Activated naive CD4-positive, alpha-beta T cell treated with anti-CD3 and anti-CD28 coated beads, Interleukin-2, amount 10 ng/mL, durations not matched to agents 7 days and 5 days (primary cell): ENCODE data around the gene BICRAL.
A peak's percentile ranks its signal among the peaks of the same experiment; 100 is the strongest.

Source experiments
- CTCF ChIA-PET: fragments of 350-600 bp; sonication (Branson Sonifier 250); formaldehyde crosslinking; loops from one replicate; lab custom pipeline; 2021; ENCODE audit warnings: antibody characterized with exemption; lab: Charles Lee
- DNase-seq: peaks from one replicate; pipeline ENCODE4 v3.0.0-alpha.2; 2020
- H3K27ac Mint-ChIP-seq: one replicate; pipeline ENCODE4 v1.8.0; 2021; ENCODE audit warnings: mild to moderate bottlenecking, moderate library complexity, mixed read lengths
- H3K27me3 Mint-ChIP-seq: one replicate; pipeline ENCODE4 v1.8.0; 2021; ENCODE audit warnings: mild to moderate bottlenecking, mixed read lengths
- H3K36me3 Mint-ChIP-seq: one replicate; pipeline ENCODE4 v1.8.0; 2021; ENCODE audit warnings: mixed read lengths
- H3K4me1 Mint-ChIP-seq: one replicate; pipeline ENCODE4 v1.8.0; 2021; ENCODE audit warnings: mixed read lengths
- H3K4me3 Mint-ChIP-seq: one replicate; pipeline ENCODE4 v1.8.0; 2021; ENCODE audit warnings: mild to moderate bottlenecking, moderate library complexity, mixed read lengths
- H3K9me3 Mint-ChIP-seq: one replicate; pipeline ENCODE4 v1.8.0; 2021; ENCODE audit warnings: mixed read lengths

The BICRAL gene

DNA sequence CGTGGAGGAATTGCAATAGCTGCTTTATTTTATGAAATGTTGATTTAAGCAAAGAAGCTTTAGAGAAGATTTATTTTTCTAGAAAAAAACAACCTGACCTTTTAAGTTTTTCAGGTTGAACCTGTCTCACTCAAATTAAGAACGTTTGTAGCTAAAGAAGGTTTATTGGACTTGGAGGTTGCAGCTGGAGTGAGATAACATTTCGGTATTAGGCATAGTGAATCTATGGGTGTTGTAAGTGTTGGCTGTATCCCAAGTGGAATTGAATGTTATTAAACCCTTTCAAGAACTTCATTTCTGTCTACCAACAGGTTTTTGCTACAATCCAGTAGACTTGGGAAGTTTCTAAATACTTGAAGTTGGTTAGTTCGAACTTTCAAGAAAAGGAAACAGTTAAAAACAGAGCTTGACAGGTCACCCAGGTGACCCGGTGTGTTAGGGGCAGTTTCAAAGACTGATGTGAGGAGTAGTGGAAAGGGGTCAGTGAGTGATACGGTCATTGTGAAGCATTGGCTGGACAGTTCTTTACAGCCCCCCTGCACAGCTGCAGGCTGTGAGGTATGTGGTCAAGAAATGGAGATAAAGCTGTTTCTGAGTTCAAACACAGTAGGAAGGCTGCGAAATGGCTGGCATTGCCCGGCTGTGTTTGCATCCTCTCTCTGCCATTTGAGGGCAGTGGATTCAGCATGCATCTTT, 33.5 kb upstream of the BICRAL start:
- Mint-ChIP-seq H3K36me3 (peaks cover 30% of the 10 kb centered on the region), H3K27me3 (peaks cover 3% of the 10 kb centered on the region), H3K27ac (peak overlapping the region; percentile 100), H3K9me3 (no peaks in the 10 kb centered on the region), H3K4me1 (peaks cover 34% of the 10 kb centered on the region), H3K4me3 (peak overlapping the region; percentile 100)
- DNase-seq: no peak
- CTCF ChIA-PET: interaction anchor here (0.7 to 1.7 kb wide), 4 partner anchors 10 to 129 kb away, joined by 3 to 4 read pairs (median 3); no protein-coding TSS in a partner anchor

DNA sequence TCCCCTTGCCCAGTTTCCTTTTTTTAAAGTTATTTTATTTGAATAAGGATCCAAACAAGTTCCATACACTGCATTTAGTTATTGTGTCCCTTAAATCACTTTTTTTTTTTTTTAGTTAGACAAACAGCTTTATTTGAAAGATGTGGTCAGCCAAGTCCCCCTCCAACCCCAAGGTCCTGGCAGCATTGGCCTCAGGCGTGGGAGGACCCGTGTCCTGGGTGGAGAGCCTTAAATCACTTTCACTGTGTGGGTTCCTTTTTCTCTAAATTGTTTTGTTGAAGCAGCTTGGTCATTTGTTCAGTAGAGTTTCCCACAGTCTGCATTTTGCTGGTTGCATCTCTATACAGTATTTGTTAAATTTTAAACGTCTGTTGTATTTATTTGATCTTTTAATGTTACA, 30.8 kb upstream of the BICRAL start:
- H3K27ac Mint-ChIP-seq: no peak overlapping the region
- H3K4me1 Mint-ChIP-seq: peaks cover 23% of the 10 kb centered on the region
- CTCF ChIA-PET: no interaction called here

DNA sequence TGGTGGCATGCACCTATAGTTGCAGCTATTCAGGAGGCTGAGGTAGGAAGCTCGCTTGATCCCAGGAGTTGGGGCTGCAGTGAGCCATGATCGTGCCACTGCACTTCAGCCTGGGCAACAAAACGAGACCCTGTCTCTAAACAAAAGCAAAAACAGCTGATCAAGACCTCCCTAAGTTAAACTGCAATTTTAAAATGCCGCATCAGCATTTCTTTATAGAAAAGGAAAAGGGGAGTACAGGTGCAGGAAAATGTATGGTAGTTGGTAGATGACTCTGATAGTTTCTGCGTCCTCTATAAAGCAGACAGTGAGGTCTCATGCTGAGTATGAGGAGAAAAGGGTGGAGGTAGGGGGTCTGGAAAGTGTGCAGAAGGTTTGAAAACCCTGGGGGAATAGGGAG, 27.1 kb upstream of the BICRAL start:
- Mint-ChIP-seq H3K36me3 (peaks cover 31% of the 10 kb centered on the region), H3K4me1 (peaks cover 12% of the 10 kb centered on the region), H3K27me3 (no peaks in the 10 kb centered on the region), H3K4me3 (no peak overlapping the region), H3K9me3 (no peaks in the 10 kb centered on the region), H3K27ac (no peak overlapping the region)
- CTCF ChIA-PET: no interaction called here
- no peak for DNase-seq

More for the DNA sequence above, 30.8 kb upstream of the BICRAL start:
- H3K36me3 Mint-ChIP-seq: peaks cover 22% of the 10 kb centered on the region
- H3K4me3 Mint-ChIP-seq: no peak overlapping the region
- DNase-seq: no peak
- H3K9me3 Mint-ChIP-seq: no peaks in the 10 kb centered on the region
- H3K27me3 Mint-ChIP-seq: no peaks in the 10 kb centered on the region

DNA sequence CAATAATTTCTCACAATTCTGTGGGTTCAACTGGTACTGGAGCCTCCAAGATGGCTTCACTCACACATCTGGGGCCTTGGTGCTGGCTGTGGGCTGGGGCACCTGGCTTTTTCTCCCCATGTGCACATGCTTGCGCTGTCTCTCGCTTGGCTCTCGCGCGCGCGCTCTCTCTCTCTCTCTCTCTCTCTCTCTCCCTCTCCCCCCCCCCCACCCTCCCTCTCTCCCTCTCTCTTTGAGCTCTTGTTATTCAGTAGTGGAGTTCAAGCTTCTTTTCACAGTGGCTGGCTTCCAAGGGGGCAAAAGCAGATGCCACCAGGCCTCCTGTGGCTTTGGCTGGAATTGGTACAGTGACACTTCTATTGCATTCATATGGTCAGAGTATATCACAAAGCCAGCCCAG, 25.1 kb upstream of the BICRAL start:
- Mint-ChIP-seq H3K36me3 (peaks cover 31% of the 10 kb centered on the region), H3K27me3 (no peaks in the 10 kb centered on the region), H3K4me3 (no peak overlapping the region), H3K4me1 (peaks cover 9% of the 10 kb centered on the region), H3K27ac (no peak overlapping the region), H3K9me3 (no peaks in the 10 kb centered on the region)
- DNase-seq: no peak
- CTCF ChIA-PET: no interaction called here

DNA sequence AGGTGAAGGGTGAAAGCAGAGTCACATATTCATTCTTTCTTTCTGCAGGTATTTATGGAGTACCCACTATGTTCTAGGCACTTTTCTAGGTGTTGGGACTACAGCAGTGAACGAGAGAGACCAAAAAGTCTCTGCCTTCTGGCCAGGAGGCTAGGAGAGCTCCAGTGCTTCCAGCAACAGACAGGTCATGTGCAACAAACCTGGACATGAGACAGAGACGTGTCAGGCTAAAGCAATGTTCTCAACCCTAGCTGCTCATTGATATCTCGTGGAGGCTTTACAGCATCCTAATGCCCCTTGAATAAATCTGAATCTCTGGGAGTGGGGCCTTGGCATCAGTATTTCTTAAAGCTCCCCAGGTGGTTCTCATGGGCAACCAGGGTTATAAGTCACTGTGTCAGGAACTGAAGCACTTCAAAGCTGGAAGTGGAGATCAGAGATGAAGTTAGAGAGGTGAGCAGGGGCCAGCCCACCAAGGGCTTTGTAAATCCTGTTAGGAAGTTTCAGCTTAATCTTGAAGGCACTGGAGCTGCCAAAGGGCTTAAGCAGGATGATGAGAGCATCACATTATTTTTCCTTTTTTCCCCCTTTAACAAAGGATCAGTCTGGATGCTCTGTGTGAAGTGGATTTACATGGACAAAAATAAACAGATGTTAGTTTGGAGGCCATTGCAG, 23.0 kb upstream of the BICRAL start:
- Mint-ChIP-seq H3K4me1 (peaks cover 7% of the 10 kb centered on the region), H3K4me3 (no peak overlapping the region), H3K27me3 (no peaks in the 10 kb centered on the region), H3K27ac (no peak overlapping the region), H3K9me3 (no peaks in the 10 kb centered on the region), H3K36me3 (peaks cover 26% of the 10 kb centered on the region)
- CTCF ChIA-PET: interaction anchor here (1.0 to 1.7 kb wide), 2 partner anchors 10 kb away, joined by 3 to 4 read pairs; no protein-coding TSS in a partner anchor
- no peak for DNase-seq

DNA sequence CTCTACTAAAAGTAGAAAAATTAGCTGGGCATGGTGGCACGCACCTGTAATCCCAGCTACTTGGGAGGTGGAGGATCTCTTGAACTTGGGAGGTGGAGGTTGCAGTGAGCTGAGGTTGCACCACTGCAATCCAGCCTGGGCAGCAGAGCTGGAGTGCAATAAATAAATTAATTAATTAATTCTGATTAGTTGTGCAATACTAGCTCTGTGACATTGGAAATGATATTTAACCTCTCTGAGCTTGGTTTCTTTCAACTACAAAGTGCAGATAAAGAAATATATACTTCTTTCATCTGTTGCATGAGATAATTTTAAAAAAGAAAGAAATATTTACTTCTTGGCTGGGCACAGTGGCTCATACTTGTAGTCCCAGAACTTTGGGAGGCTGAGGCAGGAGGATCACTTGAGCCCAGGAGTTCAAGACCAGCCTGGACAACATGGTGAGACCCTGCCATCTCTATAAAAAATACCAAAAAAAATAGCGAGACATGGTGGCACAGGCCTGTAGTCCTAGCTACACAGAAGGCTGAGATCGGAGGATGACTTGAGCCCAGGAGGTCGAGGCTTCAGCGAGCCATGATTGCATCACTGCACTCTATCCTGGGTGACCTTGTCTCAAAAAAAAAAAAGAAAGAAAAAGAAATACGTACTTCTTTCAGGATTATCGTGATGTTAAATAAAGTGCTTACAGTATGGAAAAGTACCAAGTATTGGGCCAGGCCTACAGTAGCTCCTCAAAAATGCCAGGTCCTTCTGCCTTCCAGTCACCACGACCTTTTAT, 20.4 kb upstream of the BICRAL start:
- H3K27ac Mint-ChIP-seq: no peak overlapping the region
- no peaks in the 10 kb centered on the region for H3K27me3 Mint-ChIP-seq
- CTCF ChIA-PET: no interaction called here
- no peak for DNase-seq
- H3K4me1 Mint-ChIP-seq: peaks cover 7% of the 10 kb centered on the region
- no peaks in the 10 kb centered on the region for H3K9me3 Mint-ChIP-seq
- H3K36me3 Mint-ChIP-seq: peaks cover 31% of the 10 kb centered on the region
- H3K4me3 Mint-ChIP-seq: no peak overlapping the region

DNA sequence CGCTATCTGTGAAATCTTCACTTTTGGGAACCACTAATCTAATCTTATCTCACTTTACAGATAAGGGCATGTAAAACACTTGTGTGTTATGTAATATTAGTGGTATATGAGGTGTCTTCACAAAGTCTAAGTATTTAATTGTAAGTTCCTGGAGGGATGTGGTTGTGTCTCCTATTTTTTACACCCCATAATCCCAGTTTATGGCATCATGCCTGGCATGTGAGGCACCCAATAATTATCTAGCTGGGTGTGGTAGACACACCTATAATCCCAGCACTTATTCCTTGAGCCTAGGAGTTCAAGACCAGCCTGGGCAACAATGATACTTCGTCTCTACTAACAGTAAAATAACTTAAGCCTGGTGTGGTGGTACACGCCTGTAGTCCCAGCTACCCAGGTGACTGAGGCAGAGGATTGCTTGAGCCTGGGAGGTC, 19.4 kb upstream of the BICRAL start:
- Mint-ChIP-seq H3K36me3 (peaks cover 31% of the 10 kb centered on the region), H3K4me1 (peaks cover 7% of the 10 kb centered on the region), H3K27ac (no peak overlapping the region), H3K27me3 (no peaks in the 10 kb centered on the region), H3K4me3 (no peak overlapping the region), H3K9me3 (no peaks in the 10 kb centered on the region)
- DNase-seq: no peak
- CTCF ChIA-PET: no interaction called here

DNA sequence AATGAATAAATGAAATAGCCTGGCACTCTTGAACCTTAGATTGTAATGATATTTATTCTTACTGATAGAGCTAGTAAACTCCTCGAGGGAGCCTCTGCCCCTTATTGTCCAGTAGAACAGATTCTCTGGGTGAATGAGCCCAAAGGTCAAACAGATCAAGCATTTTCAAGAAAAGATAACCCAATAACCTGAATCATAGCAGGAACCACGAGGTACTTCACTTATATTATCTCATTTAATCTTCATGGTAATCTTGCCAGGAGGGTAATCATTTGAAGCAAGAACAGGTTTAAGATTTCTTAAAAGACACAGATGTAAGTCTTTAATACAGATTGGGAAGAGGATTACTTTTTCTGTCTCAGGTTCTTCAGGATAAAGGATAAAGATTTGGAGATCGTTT, 18.9 kb upstream of the BICRAL start:
- no peaks in the 10 kb centered on the region for H3K9me3 Mint-ChIP-seq
- H3K27ac Mint-ChIP-seq: no peak overlapping the region
- peaks cover 35% of the 10 kb centered on the region for H3K36me3 Mint-ChIP-seq
- H3K27me3 Mint-ChIP-seq: no peaks in the 10 kb centered on the region
- peaks cover 2% of the 10 kb centered on the region for H3K4me1 Mint-ChIP-seq
- no peak for DNase-seq
- H3K4me3 Mint-ChIP-seq: no peak overlapping the region
- CTCF ChIA-PET: interaction anchor here (0.6 to 1.0 kb wide), 2 partner anchors 10 to 37 kb away, joined by 3 to 6 read pairs; no protein-coding TSS in a partner anchor

DNA sequence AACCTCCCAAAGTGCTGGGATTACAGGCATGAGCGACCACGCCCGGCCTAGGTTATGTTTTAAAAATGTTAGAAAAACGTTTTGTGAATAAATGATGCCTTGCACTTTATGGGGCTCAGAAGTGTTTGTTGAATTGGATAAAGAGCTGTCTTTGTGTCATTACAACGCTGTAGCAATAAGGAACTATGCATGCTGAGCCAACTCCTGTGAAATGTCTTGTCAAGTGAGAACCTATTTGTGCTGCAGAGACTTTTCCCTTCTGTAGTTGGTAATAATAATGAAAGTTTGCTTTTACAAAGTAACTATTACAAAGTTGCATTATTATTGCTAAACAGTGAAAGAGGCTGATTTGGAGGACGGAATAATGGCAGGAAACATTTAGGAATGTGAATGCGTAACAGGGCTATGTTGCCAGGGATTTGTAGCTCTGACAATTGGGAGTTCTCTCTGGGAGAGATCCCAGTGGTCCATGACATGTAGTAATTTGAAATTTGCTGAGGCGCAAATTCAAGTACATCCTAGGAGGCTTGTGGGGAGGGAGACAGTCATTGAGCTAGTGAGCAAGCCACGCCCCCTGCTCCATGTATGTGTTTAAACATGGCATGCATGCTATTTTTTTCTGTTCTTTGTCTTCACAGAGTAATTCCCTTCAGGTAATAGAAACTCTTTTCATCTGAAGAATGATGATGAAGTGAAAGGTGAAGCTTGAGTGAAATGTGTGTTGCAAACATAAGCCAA, 16.8 kb upstream of the BICRAL start:
- CTCF ChIA-PET: no interaction called here
- DNase-seq: no peak

DNA sequence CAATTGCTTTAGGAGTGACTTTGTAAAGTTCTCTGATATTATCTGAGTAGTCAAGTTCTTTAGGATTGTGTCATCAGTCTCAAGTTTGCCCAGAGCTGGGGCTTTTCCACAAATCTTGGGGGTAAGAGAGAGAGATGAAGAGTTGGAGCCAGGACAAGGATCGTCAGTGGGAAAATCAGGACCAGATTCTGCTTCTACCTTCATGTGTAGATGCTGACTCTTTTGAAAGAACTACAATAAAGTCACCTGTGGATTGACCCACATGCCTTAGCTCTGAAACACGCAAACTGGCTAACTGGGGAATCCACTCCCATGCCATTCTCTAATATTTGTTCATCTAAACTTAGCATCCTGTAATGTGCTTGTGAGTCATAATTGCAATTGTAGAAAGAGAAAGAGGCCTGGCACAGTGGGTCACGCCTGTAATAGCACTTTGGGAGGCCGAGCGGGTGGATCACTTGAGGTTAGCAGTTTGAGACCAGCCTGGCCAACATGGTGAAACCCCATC, 15.6 kb upstream of the BICRAL start:
- H3K4me3 Mint-ChIP-seq: no peak overlapping the region
- no peak overlapping the region for H3K27ac Mint-ChIP-seq
- peaks cover 21% of the 10 kb centered on the region for H3K4me1 Mint-ChIP-seq
- no peak for DNase-seq
- H3K27me3 Mint-ChIP-seq: no peaks in the 10 kb centered on the region
- CTCF ChIA-PET: no interaction called here
- no peaks in the 10 kb centered on the region for H3K9me3 Mint-ChIP-seq
- H3K36me3 Mint-ChIP-seq: peaks cover 32% of the 10 kb centered on the region

More for the DNA sequence above, 16.8 kb upstream of the BICRAL start:
- H3K9me3 Mint-ChIP-seq: no peaks in the 10 kb centered on the region
- H3K4me3 Mint-ChIP-seq: no peak overlapping the region
- peaks cover 30% of the 10 kb centered on the region for H3K36me3 Mint-ChIP-seq
- H3K4me1 Mint-ChIP-seq: peaks cover 10% of the 10 kb centered on the region
- no peaks in the 10 kb centered on the region for H3K27me3 Mint-ChIP-seq
- no peak overlapping the region for H3K27ac Mint-ChIP-seq

DNA sequence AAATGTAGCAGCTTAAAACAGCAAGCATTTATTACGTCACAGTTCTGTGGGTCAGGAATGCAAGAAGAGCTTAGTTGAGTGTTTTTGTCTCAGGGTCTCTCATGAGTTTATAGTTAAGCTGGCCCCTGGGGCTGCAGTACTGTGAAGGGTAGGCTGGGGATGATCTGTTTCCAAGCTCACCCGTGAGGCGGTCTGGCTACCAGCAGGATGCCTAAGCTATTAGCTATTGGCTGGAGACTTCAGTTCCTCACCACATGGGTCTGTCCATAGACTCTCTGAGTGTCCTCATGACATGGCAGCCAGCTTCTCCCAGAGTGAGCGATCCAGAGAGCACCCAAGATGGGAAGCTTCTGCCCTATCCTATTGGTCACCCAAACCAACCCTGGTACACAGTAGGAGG, 12.8 kb upstream of the BICRAL start:
- CTCF ChIA-PET: interaction anchor here (1.5 kb wide), 1 partner anchor 10 kb away, joined by 3 read pairs; no protein-coding TSS in a partner anchor
- H3K4me3 Mint-ChIP-seq: no peak overlapping the region
- H3K27ac Mint-ChIP-seq: peak overlapping the region; percentile 100
- no peaks in the 10 kb centered on the region for H3K27me3 Mint-ChIP-seq
- no peaks in the 10 kb centered on the region for H3K9me3 Mint-ChIP-seq
- peaks cover 42% of the 10 kb centered on the region for H3K4me1 Mint-ChIP-seq
- no peak for DNase-seq
- peaks cover 28% of the 10 kb centered on the region for H3K36me3 Mint-ChIP-seq

DNA sequence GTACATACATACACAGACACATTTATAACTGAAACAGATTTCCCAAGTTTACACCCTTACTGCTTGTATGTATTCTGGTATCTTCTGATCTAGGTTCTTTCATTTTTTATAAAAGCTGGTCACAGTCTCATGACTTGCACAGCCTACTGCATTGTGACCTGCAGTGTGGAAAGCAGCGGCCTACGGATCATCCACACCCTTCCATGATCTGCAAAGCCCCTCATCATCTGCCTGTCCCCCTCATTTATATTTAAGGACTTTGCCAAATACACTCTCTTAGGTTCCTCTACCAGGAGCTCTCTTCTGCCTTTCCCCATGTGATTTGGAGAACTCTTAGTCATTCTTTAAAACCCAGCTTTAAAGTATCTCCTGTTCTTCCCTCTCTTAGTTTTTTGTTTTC, 12.0 kb upstream of the BICRAL start:
- Mint-ChIP-seq H3K9me3 (no peaks in the 10 kb centered on the region), H3K27ac (peak overlapping the region; percentile 100), H3K36me3 (peaks cover 28% of the 10 kb centered on the region), H3K4me1 (peaks cover 50% of the 10 kb centered on the region), H3K27me3 (no peaks in the 10 kb centered on the region), H3K4me3 (no peak overlapping the region)
- CTCF ChIA-PET: interaction anchor here (1.5 kb wide), 1 partner anchor 11 kb away, joined by 3 read pairs; no protein-coding TSS in a partner anchor
- DNase-seq: no peak

DNA sequence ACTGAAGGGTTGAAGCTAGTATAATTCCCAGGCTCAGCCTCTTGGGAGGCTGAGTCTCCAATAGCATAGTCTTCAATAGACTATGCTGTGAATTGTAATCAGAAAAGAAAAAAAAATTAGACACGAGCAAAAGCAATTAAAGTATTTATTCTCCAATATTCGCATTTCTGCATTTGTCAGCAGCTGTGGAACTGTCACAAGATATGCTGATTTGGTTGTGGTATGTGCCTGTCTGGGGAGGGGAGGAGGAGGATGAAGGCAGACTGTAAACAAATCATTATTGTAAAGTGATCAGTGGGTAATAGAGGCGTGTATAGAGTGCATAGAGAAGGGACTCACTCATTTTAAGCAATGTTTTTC, 10.1 kb upstream of the BICRAL start:
- CTCF ChIA-PET: interaction anchor here (0.9 to 1.9 kb wide), 3 partner anchors 23 to 110 kb away, joined by 3 to 7 read pairs (median 4); partner anchors contain the start of gene TBCC
- Mint-ChIP-seq H3K4me1 (peaks cover 64% of the 10 kb centered on the region), H3K9me3 (no peaks in the 10 kb centered on the region), H3K36me3 (peaks cover 22% of the 10 kb centered on the region), H3K27me3 (no peaks in the 10 kb centered on the region), H3K4me3 (peak overlapping the region; percentile 64), H3K27ac (peak overlapping the region; percentile 100)
- peak; percentile 35 for DNase-seq
